NCI-H446 (cell line): Measurements from ENCODE around the gene CRYAB.

ENCODE experiments used
- DNase-seq, 2 experiments: peaks; one replicate each; lab custom pipeline; 2025; lab: John Stamatoyannopoulos, UW

Gene CRYAB

GRCh38 chr11:111911563-111912401 lies at the start of gene CRYAB:
TSS of gene CRYAB (minus strand) at chr11:111911770. CDS start at chr11:111911724, 46 bp downstream.
- DNase-seq, result peak; percentile 54 to 74

- no peak for DNase-seq
These were observed 49.3 kb upstream of the CRYAB start for GRCh38 chr11:111960916-111961315.

GRCh38 chr11:111957663-111958444 lies 46.3 kb upstream of the CRYAB start:
- DNase-seq, result peak in 1 of 2 experiments; percentile 76

GRCh38 chr11:111954154-111954553 lies 42.6 kb upstream of the CRYAB start:
- DNase-seq, result no peak

GRCh38 chr11:111951565-111951964 lies 40.0 kb upstream of the CRYAB start:
- no peak for DNase-seq

- no peak for DNase-seq
These were observed 38.2 kb upstream of the CRYAB start for GRCh38 chr11:111949519-111950426.

GRCh38 chr11:111947143-111947542 lies 35.6 kb upstream of the CRYAB start:
- DNase-seq, result no peak

GRCh38 chr11:111946499-111946898 lies 34.9 kb upstream of the CRYAB start:
- DNase-seq, result peak in 1 of 2 experiments; percentile 26

GRCh38 chr11:111945198-111945597 lies 33.6 kb upstream of the CRYAB start:
- DNase-seq, result peak in 1 of 2 experiments; percentile 64

- DNase-seq, result peak in 1 of 2 experiments; percentile 74
These were observed 33.1 kb upstream of the CRYAB start for GRCh38 chr11:111944651-111945051.

GRCh38 chr11:111944139-111944538 lies 32.6 kb upstream of the CRYAB start:
- peak in 1 of 2 experiments; percentile 25 for DNase-seq

- peak in 1 of 2 experiments; percentile 62 for DNase-seq
These were observed 31.3 kb upstream of the CRYAB start for GRCh38 chr11:111942829-111943228.

GRCh38 chr11:111941963-111942362 lies 30.4 kb upstream of the CRYAB start:
- DNase-seq, result peak; percentile 96 to 98

- peak; percentile 91 for DNase-seq
These were observed 28.4 kb upstream of the CRYAB start for GRCh38 chr11:111939836-111940604.

GRCh38 chr11:111938687-111939160 lies 27.2 kb upstream of the CRYAB start:
- no peak for DNase-seq

- no peak for DNase-seq
These were observed 26.3 kb upstream of the CRYAB start for GRCh38 chr11:111937844-111938243.

- DNase-seq, result no peak
These were observed 25.8 kb upstream of the CRYAB start for GRCh38 chr11:111937461-111937769.

- no peak for DNase-seq
These were observed 24.5 kb upstream of the CRYAB start for GRCh38 chr11:111936040-111936540.

- DNase-seq, result no peak
These were observed 23.9 kb upstream of the CRYAB start for GRCh38 chr11:111935317-111936039.

GRCh38 chr11:111934306-111934705 lies 22.7 kb upstream of the CRYAB start:
- DNase-seq, result peak in 1 of 2 experiments; percentile 58
